HFFc6 (cell line): Measurements from ENCODE around the gene IGSF3. TPM values are rescaled to one million over a fixed set of nuclear protein-coding genes. Genes with fewer than 3 reads are reported as not detected.

ENCODE experiments used
- DNase-seq: peaks from one replicate; pipeline ENCODE4 v3.0.0-alpha.2; 2018
- H3K27ac Mint-ChIP-seq: 2 replicates; pipeline ENCODE4 v1.8.0; 2020; ENCODE audit warnings: mild to moderate bottlenecking, mixed read lengths
- H3K27me3 Mint-ChIP-seq: 2 replicates; pipeline ENCODE4 v1.8.0; 2021; ENCODE audit warnings: mild to moderate bottlenecking, moderate library complexity, mixed read lengths; ENCODE audit not compliant: insufficient read depth
- H3K36me3 Mint-ChIP-seq: 2 replicates; pipeline ENCODE4 v1.8.0; 2021; ENCODE audit warnings: low read depth, mixed read lengths
- H3K4me1 Mint-ChIP-seq: 2 replicates; pipeline ENCODE4 v1.8.0; 2020; ENCODE audit warnings: low read depth, mixed read lengths
- H3K4me3 Mint-ChIP-seq: 2 replicates; pipeline ENCODE4 v1.8.0; 2020; ENCODE audit warnings: mild to moderate bottlenecking, moderate library complexity, mixed read lengths
- H3K9me3 Mint-ChIP-seq: 2 replicates; pipeline ENCODE4 v1.8.0; 2020; ENCODE audit warnings: mild to moderate bottlenecking, mixed read lengths
- total RNA-seq, 6 experiments: library from RNA; stranded (reverse); fragmentation: NEBNext Ultra II Directional; extraction: Animal tissue kit (Norgen Biotek cat#: 25700); gene quantifications; 2 replicates in 1 of 6; 3 replicates in 5 of 6; pipeline ENCODE4 v1.2.3, GENCODE V29; 2021
- TF ChIP-seq, protein P1 (sequence below): fragments of 200-600 bp; sonication (generic); IDR thresholded peaks from 2 replicates; pipeline ENCODE4 v1.5.0; 2021; ENCODE audit warnings: antibody characterized with exemption, mild to moderate bottlenecking

IGSF3 gene
- total RNA-seq, 6 experiments from 2014 or later, result not detected

DNA sequence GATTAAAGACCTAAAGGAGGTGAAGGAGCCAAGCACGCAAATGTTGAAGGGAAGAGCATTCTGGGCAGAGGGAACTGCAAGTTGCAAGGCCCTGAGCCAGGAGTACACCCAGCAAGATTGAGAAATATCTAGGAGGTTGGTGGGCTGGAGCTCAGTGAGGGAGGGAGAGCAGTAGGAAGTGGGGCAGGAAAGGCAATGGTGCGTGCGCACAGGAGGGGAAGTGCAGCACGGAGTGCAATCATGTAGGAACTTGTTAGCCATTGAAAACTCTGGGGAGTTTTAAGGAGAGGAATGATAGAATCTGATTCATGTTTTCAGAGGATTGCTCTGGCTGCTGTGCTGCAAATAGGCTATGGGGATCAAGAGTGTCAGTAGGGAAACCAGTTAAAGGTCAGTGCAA lies 13.2 kb upstream of the IGSF3 start:
- Mint-ChIP-seq H3K36me3 (no peaks in the 10 kb centered on the region), H3K9me3 (no peaks in the 10 kb centered on the region), H3K27ac (no peak overlapping the region), H3K4me3 (no peak overlapping the region), H3K4me1 (no peaks in the 10 kb centered on the region), H3K27me3 (peaks cover 21% of the 10 kb centered on the region)
- no peak for DNase-seq
- TF ChIP-seq, protein P1, sequence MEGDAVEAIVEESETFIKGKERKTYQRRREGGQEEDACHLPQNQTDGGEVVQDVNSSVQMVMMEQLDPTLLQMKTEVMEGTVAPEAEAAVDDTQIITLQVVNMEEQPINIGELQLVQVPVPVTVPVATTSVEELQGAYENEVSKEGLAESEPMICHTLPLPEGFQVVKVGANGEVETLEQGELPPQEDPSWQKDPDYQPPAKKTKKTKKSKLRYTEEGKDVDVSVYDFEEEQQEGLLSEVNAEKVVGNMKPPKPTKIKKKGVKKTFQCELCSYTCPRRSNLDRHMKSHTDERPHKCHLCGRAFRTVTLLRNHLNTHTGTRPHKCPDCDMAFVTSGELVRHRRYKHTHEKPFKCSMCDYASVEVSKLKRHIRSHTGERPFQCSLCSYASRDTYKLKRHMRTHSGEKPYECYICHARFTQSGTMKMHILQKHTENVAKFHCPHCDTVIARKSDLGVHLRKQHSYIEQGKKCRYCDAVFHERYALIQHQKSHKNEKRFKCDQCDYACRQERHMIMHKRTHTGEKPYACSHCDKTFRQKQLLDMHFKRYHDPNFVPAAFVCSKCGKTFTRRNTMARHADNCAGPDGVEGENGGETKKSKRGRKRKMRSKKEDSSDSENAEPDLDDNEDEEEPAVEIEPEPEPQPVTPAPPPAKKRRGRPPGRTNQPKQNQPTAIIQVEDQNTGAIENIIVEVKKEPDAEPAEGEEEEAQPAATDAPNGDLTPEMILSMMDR, result no peak

DNA sequence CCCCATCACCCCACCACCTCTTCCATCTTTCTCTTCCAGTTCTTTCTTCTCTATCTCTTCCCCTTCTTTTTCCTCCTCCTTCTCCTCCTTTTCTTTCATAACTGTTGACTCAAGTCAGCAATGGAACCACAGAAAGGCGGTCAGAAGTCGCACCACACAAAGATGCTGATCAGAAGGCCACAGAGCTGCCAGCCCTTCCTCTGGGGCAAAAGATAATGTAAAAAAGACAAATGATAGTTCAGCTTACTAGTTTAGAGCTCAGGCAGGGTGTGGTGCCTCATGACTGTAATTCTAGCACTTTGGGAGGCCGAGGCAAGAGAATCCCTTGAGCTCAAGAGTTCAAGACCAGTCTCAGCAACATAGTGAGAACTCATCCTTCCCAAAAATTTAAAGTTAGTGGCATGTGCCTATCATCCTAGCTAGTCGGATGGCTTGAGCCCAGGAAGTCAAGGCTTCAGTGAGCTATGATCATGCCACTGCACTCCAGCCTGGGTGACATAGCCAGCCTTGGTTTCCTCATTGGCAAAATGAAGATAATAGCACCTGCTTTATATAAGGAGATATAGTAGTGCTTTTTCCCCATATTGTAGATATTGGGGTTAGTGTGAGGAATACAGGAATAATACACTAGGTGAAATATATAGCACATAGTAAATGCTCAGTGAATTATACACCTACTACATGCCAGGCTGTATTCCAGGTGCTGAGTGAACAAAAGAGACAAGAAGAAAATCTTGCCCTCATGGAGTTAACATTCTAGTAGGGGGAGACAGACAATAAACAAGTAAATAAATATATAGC lies 12.5 kb upstream of the IGSF3 start:
- Mint-ChIP-seq H3K9me3 (no peaks in the 10 kb centered on the region), H3K4me1 (no peaks in the 10 kb centered on the region), H3K27me3 (peaks cover 21% of the 10 kb centered on the region), H3K4me3 (no peak overlapping the region), H3K36me3 (no peaks in the 10 kb centered on the region), H3K27ac (no peak overlapping the region)
- no peak for DNase-seq
- TF ChIP-seq, protein P1, result no peak

DNA sequence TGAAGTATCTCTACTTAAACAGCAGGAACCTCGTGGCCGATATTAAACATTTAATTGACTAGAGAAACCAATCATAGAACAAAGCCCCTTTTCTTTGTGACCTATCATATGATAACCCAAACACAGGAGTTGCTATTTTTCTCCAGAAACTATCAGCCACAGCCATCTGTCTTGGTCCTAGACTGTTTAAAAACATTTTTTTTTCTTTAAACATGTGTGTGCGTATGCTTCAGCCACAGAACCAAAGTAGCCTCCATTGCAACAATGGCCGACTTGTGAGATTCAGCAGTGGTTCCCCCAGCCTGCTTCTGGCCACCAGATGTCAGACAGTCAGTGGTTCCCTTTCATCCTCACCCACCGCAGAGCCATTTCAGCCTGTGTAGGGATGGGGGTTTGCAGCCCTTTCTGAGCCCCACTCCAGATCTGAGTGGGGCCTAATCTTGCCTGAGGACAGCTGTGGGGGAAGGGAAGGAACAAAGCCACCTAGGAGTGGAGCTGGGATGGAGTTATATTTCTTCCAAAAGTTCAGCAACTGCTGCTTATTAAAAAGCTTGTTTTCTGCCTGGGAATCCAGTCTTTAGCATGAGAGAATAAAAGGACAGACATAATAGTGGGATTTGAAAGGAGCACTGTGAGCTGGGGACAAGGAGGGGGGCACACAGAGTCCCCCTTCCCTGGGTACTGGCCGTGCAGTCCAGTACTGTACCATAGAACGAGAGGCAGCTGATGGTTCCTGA lies 11.7 kb upstream of the IGSF3 start:
- H3K4me1 Mint-ChIP-seq, result no peaks in the 10 kb centered on the region
- H3K27ac Mint-ChIP-seq, result no peak overlapping the region
- no peak overlapping the region for H3K4me3 Mint-ChIP-seq
- TF ChIP-seq, protein P1, result no peak
- DNase-seq, result no peak
- no peaks in the 10 kb centered on the region for H3K36me3 Mint-ChIP-seq
- H3K27me3 Mint-ChIP-seq, result peaks cover 21% of the 10 kb centered on the region
- no peaks in the 10 kb centered on the region for H3K9me3 Mint-ChIP-seq

DNA sequence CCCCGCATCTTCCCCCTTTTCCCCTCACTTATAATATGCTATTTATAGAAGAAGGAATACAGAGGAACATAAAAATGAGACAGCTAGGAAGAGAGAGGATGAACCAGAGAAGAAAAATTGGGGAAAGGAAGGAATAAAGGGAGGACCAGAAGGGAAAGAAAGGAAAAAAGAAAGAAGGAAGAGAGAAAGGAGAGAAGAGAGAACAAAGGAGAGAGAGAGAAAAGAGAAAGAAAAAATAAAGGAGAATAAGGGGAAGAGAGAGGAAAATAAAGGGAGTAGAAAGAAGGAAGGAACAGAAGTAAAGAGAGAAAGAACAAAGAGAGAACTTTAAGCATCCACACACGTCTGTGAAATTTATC lies 11.2 kb upstream of the IGSF3 start:
- TF ChIP-seq, protein P1, result no peak
- Mint-ChIP-seq H3K4me1 (no peaks in the 10 kb centered on the region), H3K4me3 (no peak overlapping the region), H3K36me3 (no peaks in the 10 kb centered on the region), H3K27ac (no peak overlapping the region), H3K27me3 (peaks cover 21% of the 10 kb centered on the region), H3K9me3 (no peaks in the 10 kb centered on the region)
- no peak for DNase-seq

DNA sequence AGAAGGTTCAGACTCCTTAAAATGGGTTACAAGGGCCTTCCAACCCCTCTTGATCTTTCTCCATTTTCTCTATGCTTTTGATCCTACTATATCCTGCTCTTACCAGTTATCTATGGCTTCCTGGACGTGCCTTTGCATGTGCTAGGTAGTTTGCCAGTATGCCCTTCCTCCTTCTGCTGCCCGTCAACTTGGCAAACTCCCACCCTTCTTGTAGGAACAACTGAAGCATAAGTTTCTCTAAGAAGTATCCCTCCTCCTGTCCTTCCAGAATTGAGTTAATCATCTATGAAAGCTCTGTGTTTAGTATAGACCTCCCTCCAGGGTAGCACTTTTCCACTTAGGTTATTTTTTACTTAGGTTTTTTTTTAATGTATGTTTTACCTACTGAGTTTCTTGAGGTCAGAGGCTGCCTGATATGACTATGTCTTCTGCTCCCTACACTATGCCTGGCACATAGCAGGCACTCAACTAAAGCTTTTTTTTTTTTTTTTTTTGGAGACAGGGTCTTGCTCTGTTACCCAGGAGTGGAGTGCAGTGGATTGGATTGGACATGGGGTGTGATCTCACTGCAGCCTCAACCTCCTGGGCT lies 10.0 kb upstream of the IGSF3 start:
- Mint-ChIP-seq H3K4me1 (no peaks in the 10 kb centered on the region), H3K9me3 (no peaks in the 10 kb centered on the region), H3K4me3 (no peak overlapping the region), H3K27me3 (peaks cover 25% of the 10 kb centered on the region), H3K36me3 (no peaks in the 10 kb centered on the region), H3K27ac (no peak overlapping the region)
- TF ChIP-seq, protein P1, result no peak
- DNase-seq, result no peak
